Activated CD8-positive, alpha-beta memory T cell treated with anti-CD3 and anti-CD28 coated beads for 48 hours (primary cell): ENCODE data around the gene DPY19L2.
"Not testable (repeated sequence)": the region's sequence is repeated elsewhere in the genome, so short reads cannot be mapped to it uniquely, and the experiment has no call there.

Experiments
- DNase-seq, 3 experiments: peaks; one replicate each; pipeline ENCODE4 v3.0.0-alpha.2; 2020; ENCODE audit warnings: low read depth in 2 of 3, low spot score in 2 of 3

Gene DPY19L2

DNA sequence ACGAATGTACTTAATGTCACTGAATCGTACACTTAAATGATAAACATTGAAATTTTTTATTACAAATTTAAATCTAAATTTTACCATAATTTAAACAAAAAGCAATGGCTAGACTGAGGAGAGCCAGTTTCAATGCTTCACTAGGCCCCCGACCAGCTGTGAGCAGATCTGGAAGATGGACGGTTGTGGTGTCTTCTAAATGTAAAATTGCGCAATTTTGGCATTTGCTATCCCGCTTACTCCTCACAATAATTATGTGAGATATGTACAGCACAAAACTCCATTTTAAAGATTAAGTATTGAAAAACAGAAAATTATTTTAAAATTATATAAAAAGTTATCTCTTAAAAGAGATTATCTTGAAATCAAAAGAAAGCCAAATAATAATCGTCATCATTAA is 5.3 kb downstream of the DPY19L2 start:
- not testable (repeated sequence) for DNase-seq

GRCh38 chr12:63658501-63658900 is 9.8 kb downstream of the DPY19L2 start:
- not testable (repeated sequence) for DNase-seq

GRCh38 chr12:63656407-63656806 is 11.9 kb downstream of the DPY19L2 start:
- DNase-seq: not testable (repeated sequence)

DNA sequence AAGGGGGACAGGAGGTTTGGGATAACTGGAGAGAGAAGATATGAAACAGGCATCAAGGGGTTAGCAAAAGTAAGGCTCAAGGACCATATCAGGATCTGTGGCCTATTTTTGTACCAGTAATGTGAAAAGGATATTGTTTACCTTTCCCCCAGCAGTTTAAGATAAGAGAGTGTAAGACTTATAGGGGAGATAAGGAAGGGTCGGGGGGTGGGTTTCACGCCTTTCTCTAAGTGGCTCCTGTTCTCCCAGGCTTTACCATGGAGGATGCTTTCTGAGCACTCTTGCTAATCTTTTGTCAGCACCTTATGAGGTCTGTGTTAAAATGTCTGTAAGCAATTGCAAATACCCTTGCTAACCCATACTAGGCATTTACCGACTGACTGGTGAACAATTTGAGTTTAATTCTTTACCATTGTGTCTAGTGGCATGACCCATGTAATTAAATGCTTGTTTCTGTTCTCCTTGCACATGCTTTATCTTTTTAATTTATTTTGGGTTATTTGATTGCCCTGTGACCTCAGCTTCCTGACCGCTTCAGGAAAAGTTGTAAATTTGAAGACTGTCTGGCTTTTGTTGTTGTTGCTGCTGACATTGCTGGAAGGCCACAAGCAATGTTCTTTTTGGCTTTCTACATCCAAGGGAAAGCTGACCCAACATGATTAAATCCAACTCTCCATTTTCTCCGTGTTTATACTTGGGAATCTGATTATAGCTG is 12.6 kb downstream of the DPY19L2 start:
- DNase-seq: not testable (repeated sequence)

DNA sequence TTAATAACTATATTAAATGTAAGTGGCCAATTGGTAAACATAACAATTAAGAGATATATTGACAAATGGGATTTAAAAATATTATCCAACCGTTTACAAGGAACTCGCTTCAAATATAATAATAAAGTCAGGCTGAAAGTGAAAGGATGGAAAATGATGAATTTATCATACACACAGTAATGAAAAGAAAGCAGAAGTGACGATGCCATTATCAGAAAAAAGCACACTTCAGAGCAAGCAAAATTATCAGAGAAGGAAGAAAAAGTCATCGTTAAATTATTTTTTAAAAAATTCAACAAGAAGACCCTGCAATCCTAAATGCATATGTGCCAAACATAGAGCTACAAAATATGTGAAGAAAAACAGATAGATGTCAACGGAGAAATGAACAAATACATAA is 13.8 kb downstream of the DPY19L2 start:
- not testable (repeated sequence) for DNase-seq

GRCh38 chr12:63649517-63649916 is 18.8 kb downstream of the DPY19L2 start:
- DNase-seq: not testable (repeated sequence)

DNA sequence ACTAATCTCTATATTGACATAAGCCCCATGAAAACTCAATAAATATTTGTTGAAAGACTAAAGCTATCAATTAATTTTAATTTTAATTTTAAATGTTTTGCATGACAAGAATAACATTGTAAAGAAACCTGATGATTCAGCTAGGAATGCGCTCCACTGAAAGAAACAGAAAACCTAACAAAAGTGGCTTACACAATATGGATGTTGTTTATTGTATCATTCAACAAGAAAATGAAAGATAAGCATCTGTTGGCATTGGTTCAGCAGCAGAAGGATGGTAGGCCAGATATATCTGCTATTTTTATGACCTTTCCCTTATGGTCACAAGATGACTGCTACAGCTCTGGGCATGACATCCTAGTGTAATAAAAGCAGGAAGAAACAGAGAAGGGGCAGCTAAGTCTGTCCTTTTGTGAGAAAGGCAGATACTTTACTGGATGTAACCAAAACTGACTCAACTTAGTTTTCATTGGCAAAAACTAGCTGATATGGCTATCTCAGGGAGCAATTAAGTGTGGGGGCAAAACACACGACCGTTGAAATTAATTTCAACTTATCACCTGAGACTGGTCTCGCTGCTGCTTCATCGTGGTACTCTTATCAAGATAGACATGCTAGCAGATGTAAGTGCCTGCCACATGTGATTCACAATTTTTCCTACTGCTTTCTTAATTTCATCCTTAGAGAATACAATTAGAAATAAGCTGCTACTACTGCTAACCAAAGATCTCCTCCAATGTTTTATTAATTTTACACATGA is 24.7 kb downstream of the DPY19L2 start:
- not testable (repeated sequence) for DNase-seq

- DNase-seq: not testable (repeated sequence)
These were observed 44.0 kb downstream of the DPY19L2 start for GRCh38 chr12:63624258-63624657.

GRCh38 chr12:63615544-63615943 is 52.7 kb downstream of the DPY19L2 start:
- DNase-seq: not testable (repeated sequence)

- DNase-seq: not testable (repeated sequence)
These were observed 57.0 kb downstream of the DPY19L2 start for GRCh38 chr12:63611285-63611684.

- not testable (repeated sequence) for DNase-seq
These were observed 59.0 kb downstream of the DPY19L2 start for GRCh38 chr12:63609281-63609680.

- DNase-seq: not testable (repeated sequence)
These were observed 63.3 kb downstream of the DPY19L2 start for GRCh38 chr12:63604985-63605384.

GRCh38 chr12:63594828-63595227 is 73.5 kb downstream of the DPY19L2 start:
- not testable (repeated sequence) for DNase-seq

- DNase-seq: not testable (repeated sequence)
These were observed 83.9 kb downstream of the DPY19L2 start for GRCh38 chr12:63584426-63584825.

- DNase-seq: not testable (repeated sequence)
These were observed 85.0 kb downstream of the DPY19L2 start for GRCh38 chr12:63583289-63583688.

- not testable (repeated sequence) for DNase-seq
These were observed 90.7 kb downstream of the DPY19L2 start for GRCh38 chr12:63577631-63578030.

DNA sequence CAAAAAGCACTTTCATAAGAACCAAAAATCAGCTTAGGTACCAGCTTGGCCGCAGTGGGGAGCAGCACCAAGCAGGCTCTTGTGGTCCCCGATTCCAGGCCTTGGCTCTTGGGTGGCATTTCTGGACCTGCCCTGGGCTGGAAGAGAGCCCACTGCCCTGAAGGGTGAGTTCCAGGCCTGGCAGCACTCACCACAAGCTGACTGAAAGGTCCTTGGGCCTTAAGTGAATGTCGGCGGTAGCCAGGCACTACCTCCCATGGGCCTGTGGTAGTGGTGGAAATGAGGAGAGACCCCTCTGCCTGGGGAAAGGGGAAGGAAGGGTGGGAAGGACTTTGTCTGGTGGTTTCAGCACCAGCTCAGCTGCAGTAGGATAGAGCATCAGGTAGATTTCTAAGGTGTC is 96.3 kb downstream of the DPY19L2 start:
- DNase-seq: not testable (repeated sequence)

DNA sequence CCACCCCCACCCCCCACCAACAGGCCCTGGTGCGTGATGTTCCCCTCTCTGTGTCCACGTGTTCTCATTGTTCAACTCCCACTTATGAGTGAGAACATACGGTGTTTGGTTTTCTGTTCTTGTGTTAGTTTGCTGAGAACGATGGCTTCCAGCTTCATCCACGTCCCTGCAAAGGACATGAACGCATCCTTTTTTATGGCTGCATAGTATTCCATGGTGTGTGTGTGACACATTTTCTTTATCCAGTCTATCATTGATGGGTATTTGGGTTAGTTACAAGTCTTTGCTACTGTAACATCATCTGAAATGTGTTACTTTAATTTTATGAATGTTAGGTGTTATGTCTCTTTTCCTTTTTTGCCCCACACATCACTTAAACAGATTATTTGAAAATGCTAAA is 109.8 kb downstream of the DPY19L2 start:
- not testable (repeated sequence) for DNase-seq

DNA sequence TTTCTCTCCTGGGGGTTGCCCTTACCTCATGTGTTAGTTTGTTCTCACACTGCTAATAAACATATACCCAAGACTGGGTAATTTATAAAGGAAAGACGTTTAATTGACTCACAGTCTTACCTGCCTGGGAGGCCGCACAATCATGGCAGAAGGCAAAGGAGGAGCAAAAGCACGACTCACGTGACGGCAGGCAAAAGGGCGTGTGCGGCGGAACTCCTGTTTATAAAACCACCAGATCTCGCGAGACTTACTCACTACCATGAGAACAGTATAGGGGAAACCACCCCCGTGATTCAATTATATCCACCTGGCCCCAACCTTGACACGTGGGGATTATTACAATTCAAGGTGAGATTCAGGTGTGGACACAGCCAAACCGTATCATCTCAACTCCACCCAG is 116.9 kb downstream of the DPY19L2 start:
- not testable (repeated sequence) for DNase-seq

DNA sequence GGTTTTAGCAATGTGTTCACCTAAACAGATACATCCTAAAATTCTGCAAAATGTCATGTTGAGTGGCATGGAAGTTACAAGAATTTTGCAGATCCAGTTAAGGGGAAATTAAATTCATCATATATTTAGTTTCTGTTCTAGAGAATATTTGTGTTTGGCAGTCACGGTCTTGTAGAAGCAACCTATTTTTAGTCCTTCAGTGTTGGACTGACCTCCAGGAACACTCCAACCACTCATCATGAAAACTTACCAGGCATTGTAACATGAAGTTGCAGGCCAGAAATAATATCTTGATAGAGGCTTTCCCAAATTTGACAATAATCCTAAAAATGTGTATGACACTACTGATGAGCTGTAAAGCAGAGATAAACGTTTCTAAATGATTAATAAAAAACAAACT is 119.3 kb downstream of the DPY19L2 start:
- DNase-seq: not testable (repeated sequence)

DNA sequence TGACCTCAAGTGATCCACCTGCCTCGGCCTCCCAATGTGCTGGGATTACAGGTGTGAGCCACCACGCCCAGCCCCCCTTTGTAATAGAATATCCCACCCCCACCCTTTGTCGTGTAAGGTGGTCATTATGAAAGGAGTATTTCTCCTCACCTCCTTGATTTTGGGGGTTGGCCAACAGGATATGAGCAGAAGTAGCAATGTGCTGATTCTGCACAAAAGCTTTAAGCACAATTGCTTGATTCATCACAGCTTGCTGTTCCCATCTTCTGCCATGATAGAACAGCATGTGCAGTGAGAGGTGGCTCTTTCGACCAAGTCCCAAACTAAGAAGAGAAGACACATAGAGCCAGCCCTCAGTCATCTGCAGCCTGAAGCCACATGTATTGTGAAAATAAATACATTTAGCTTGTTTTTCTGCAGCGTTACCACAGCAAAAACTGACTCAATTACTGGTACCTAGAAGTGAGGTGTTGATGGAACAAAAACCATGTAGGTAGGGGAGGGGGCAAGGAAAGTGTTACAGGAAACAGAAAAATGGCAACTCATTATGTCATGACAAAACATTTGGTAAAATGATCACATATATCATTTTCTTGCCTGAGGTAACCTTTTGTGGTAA is 122.9 kb downstream of the DPY19L2 start:
- DNase-seq: not testable (repeated sequence)

DNA sequence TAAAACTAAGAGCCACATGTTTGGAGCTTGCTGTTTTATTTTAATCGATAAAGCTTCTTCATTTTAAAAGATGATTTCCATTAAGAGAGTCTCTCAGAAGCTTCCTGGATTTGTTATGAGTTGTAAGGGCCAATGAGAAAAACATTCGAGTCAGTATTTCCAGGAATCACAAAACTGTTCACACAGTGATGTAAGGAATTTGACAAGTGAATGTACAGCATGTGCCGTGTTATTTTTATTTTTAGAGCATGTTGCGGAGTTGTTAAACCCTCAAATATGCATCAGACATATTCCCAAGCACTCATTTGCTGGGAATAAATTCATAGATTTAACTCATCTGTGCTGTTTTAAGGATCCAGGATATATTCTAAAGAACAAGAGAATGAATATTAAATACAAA is 129.6 kb downstream of the DPY19L2 start:
- DNase-seq: not testable (repeated sequence)
